ENCODE data around the gene CDK1. TPM values are rescaled to one million over a fixed set of nuclear protein-coding genes. Genes with fewer than 3 reads are reported as not detected.

CDK1 gene
- total RNA-seq, 1 experiment from 2014 or later: 129 TPM

DNA sequence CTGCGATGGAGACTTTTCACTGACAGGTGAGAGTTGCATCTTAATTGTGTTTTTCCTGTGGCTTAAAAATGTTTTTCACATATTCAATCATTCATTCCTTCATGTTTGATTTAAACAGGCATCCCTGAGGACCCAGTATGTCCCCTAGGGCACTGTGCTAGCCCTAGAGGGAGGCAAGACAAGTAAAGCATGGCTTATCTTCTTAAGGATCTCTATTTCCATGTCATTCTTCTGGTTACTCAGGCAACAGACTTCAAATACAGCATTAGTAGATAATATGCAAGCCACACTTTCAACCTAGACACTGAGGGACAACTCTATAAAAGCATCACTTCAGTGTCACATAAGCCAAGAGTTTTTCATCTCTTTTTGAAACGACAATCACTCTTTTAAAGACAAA lies 29.2 kb downstream of the CDK1 start:
- no peaks in the 10 kb centered on the region for H3K4me1 ChIP-seq (ENCODE audit: low read length)
- H3K27me3 ChIP-seq (ENCODE audit: low read length): no peaks in the 10 kb centered on the region
- H3K9ac ChIP-seq (ENCODE audit: low read length): no peak overlapping the region
- no peak overlapping the region for H2AFZ ChIP-seq (ENCODE audit: low read length)
- DNase-seq: no peak
- H3K4me2 ChIP-seq (ENCODE audit: low read depth, low read length, poor library complexity, severe bottlenecking): no peak overlapping the region
- H3K9me2 ChIP-seq (replicated peaks; ENCODE audit: insufficient read depth, low read length): no peaks in the 10 kb centered on the region
- H3K79me2 ChIP-seq (ENCODE audit: low read length): no peaks in the 10 kb centered on the region
- no peaks in the 10 kb centered on the region for H3K36me3 ChIP-seq (ENCODE audit: insufficient read depth, low read length)
- no peaks in the 10 kb centered on the region for H3K9me3 ChIP-seq (ENCODE audit: low read length)
- H3K4me3 ChIP-seq (ENCODE audit: low read length): no peak overlapping the region
- H3K27ac ChIP-seq (ENCODE audit: low read length): no peak overlapping the region
- H4K20me1 ChIP-seq (ENCODE audit: insufficient read depth, low read depth, low read length): no peaks in the 10 kb centered on the region

DNA sequence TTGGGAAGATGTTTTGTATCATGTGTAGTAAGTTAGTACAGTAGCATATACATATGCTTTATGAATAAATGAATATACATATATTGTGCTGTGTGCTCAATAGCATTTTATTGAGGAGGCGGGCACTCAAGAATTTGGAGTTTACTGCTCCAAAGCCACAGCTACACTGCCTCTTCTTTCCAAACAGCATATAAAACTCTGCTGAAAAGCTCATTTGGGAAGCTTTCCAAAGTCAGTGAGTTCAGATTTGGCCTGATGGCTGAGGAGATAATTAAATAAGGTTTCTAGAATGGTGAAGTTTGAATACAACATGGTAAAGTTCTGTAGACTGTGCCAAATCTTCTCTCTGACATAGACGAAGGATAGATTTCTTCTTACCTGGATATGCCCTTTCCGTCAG lies 29.8 kb downstream of the CDK1 start:
- H3K4me3 ChIP-seq (ENCODE audit: low read length): no peak overlapping the region
- H3K4me2 ChIP-seq (ENCODE audit: low read depth, low read length, poor library complexity, severe bottlenecking): no peak overlapping the region
- DNase-seq: no peak
- no peaks in the 10 kb centered on the region for H3K36me3 ChIP-seq (ENCODE audit: insufficient read depth, low read length)
- H3K4me1 ChIP-seq (ENCODE audit: low read length): no peaks in the 10 kb centered on the region
- H3K9me2 ChIP-seq (replicated peaks; ENCODE audit: insufficient read depth, low read length): no peaks in the 10 kb centered on the region
- no peak overlapping the region for H3K9ac ChIP-seq (ENCODE audit: low read length)
- no peak overlapping the region for H3K27ac ChIP-seq (ENCODE audit: low read length)
- no peak overlapping the region for H2AFZ ChIP-seq (ENCODE audit: low read length)
- no peaks in the 10 kb centered on the region for H3K27me3 ChIP-seq (ENCODE audit: low read length)
- no peaks in the 10 kb centered on the region for H3K9me3 ChIP-seq (ENCODE audit: low read length)
- no peaks in the 10 kb centered on the region for H4K20me1 ChIP-seq (ENCODE audit: insufficient read depth, low read depth, low read length)
- H3K79me2 ChIP-seq (ENCODE audit: low read length): no peaks in the 10 kb centered on the region

DNA sequence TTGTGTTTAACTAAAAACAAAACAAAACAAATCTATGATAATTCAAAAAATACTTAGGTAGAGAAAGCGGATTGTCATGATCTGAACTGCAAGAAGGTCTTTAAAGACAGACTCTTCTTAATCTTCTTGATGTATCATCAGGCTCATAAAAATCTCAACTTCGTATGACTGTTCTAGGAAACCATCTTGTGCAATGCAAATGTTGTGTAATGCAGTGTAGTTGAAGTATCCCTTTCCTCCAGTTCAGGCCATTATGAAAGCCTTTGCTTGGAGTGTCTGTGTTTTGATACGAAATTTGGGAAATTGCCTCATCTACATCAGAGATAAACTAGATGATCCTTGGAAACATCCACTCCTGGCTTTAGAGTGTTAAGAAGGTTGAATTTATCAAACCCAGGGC lies 30.9 kb downstream of the CDK1 start:
- no peak overlapping the region for H3K9ac ChIP-seq (ENCODE audit: low read length)
- H3K36me3 ChIP-seq (ENCODE audit: insufficient read depth, low read length): no peaks in the 10 kb centered on the region
- H3K4me2 ChIP-seq (ENCODE audit: low read depth, low read length, poor library complexity, severe bottlenecking): no peak overlapping the region
- no peaks in the 10 kb centered on the region for H3K27me3 ChIP-seq (ENCODE audit: low read length)
- no peak overlapping the region for H2AFZ ChIP-seq (ENCODE audit: low read length)
- no peaks in the 10 kb centered on the region for H3K4me1 ChIP-seq (ENCODE audit: low read length)
- no peaks in the 10 kb centered on the region for H3K79me2 ChIP-seq (ENCODE audit: low read length)
- no peaks in the 10 kb centered on the region for H3K9me2 ChIP-seq (replicated peaks; ENCODE audit: insufficient read depth, low read length)
- H3K4me3 ChIP-seq (ENCODE audit: low read length): no peak overlapping the region
- no peak overlapping the region for H3K27ac ChIP-seq (ENCODE audit: low read length)
- no peaks in the 10 kb centered on the region for H4K20me1 ChIP-seq (ENCODE audit: insufficient read depth, low read depth, low read length)
- H3K9me3 ChIP-seq (ENCODE audit: low read length): no peaks in the 10 kb centered on the region
- DNase-seq: no peak

DNA sequence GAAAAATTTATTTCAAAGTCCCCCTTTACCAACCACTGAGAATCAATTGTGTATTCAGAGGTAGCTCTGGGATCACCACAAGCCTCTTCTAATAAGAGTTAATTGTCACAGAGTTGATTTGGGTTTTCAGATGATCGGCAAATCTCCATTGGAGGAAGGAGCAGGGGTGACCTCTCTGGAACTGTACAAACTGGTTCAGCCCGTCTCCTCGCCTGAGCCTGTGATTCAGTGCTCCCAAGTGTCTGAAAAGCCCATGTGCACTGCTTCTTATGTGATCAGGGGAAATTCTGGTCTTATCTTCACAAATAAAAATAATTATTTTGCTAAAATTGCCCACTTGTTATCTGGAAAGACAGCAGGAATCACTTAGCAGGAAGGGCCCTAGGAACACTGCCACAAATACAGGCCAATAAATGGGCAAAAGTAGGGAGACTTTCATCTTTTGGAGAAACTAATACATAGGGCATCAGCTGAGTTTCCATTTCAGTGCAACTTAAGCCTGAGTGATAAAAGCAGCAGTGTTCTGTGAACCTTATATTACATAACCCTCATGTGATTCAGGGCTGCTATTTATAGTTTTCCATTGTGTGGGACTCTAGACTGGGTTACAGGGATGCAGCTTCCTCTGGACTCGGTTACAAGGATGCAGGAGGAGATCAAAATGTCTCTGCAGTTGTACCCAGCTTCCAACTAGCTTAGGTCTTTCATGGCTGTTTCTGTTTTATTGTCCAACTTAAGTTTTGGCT lies 32.3 kb downstream of the CDK1 start:
- Histone ChIP-seq H3K9me2 (replicated peaks; ENCODE audit: insufficient read depth, low read length) (no peaks in the 10 kb centered on the region), H3K79me2 (ENCODE audit: low read length) (no peaks in the 10 kb centered on the region), H3K4me3 (ENCODE audit: low read length) (no peak overlapping the region), H4K20me1 (ENCODE audit: insufficient read depth, low read depth, low read length) (no peaks in the 10 kb centered on the region), H3K27me3 (ENCODE audit: low read length) (no peaks in the 10 kb centered on the region), H3K4me1 (ENCODE audit: low read length) (no peaks in the 10 kb centered on the region), H2AFZ (ENCODE audit: low read length) (no peak overlapping the region), H3K9me3 (ENCODE audit: low read length) (no peaks in the 10 kb centered on the region), H3K27ac (ENCODE audit: low read length) (no peak overlapping the region), H3K9ac (ENCODE audit: low read length) (no peak overlapping the region), H3K36me3 (ENCODE audit: insufficient read depth, low read length) (no peaks in the 10 kb centered on the region), H3K4me2 (ENCODE audit: low read depth, low read length, poor library complexity, severe bottlenecking) (no peak overlapping the region)
- DNase-seq: no peak

DNA sequence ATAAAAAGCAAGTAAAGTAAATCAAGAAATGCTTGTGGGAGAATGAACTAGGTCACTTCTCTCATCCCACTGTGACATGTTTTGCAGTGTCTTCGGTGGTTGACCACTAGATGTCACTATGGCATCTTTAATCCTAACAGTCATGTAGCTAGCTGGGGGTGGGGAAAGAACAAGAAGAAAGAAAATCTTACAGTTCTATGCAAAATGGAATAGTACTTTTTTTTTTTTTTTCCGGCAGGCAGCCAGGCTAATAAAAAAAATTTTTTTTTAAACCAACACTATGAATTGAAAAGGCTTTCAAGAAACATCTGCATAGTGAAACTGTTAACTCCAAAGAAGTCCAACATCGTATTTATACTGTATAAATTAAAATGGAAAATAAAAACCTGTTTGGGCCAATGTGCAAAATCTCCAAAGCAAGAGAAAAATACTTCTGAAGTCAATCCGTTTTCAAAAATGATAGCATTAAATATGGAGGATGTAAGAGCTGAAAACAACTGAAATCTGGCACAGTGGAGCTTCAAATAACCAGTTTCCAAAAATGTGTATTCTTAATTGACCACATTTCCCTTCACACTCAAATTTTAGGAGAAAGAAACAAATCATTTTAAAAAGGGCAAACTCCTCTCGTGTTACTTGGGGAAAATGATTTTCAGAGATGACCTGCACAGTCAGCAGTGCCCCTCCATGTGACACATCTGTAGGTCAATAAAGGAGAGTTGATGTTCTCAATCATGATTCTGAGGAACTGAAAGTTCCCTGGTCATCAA lies 38.5 kb downstream of the CDK1 start:
- H3K4me2 ChIP-seq (ENCODE audit: low read depth, low read length, poor library complexity, severe bottlenecking): peak overlapping the region; percentile 6
- H3K4me3 ChIP-seq (ENCODE audit: low read length): no peak overlapping the region
- H3K9me2 ChIP-seq (replicated peaks; ENCODE audit: insufficient read depth, low read length): no peaks in the 10 kb centered on the region
- no peaks in the 10 kb centered on the region for H3K79me2 ChIP-seq (ENCODE audit: low read length)
- H3K27ac ChIP-seq (ENCODE audit: low read length): no peak overlapping the region
- H3K27me3 ChIP-seq (ENCODE audit: low read length): no peaks in the 10 kb centered on the region
- no peak overlapping the region for H2AFZ ChIP-seq (ENCODE audit: low read length)
- no peaks in the 10 kb centered on the region for H4K20me1 ChIP-seq (ENCODE audit: insufficient read depth, low read depth, low read length)
- peak; percentile 85 for DNase-seq
- peaks cover 4% of the 10 kb centered on the region for H3K4me1 ChIP-seq (ENCODE audit: low read length)
- H3K9ac ChIP-seq (ENCODE audit: low read length): no peak overlapping the region
- no peaks in the 10 kb centered on the region for H3K36me3 ChIP-seq (ENCODE audit: insufficient read depth, low read length)
- H3K9me3 ChIP-seq (ENCODE audit: low read length): no peaks in the 10 kb centered on the region

DNA sequence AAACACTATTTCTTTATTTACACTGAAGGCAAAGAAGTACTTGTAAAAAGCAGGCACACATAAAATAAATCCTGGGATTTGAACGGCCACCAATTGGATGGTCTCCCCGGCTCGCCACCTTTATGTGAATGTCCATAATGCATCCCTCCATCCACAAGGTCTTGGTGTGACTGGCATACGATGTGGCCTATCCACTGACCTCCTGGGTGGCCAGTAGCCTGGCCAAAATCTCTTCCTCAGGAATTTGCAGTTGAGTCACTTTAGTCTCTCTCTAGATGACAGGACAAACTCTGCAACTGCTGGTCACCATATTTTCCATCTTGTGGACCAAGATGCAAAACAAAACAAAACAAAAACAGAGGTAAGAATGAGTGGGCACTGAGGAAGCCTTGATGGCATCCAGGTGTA lies 39.1 kb downstream of the CDK1 start:
- Histone ChIP-seq H3K79me2 (ENCODE audit: low read length) (no peaks in the 10 kb centered on the region), H3K9ac (ENCODE audit: low read length) (no peak overlapping the region), H3K4me2 (ENCODE audit: low read depth, low read length, poor library complexity, severe bottlenecking) (no peak overlapping the region), H3K27ac (ENCODE audit: low read length) (no peak overlapping the region), H2AFZ (ENCODE audit: low read length) (no peak overlapping the region), H3K9me2 (replicated peaks; ENCODE audit: insufficient read depth, low read length) (no peaks in the 10 kb centered on the region), H3K27me3 (ENCODE audit: low read length) (no peaks in the 10 kb centered on the region), H3K4me3 (ENCODE audit: low read length) (no peak overlapping the region), H3K36me3 (ENCODE audit: insufficient read depth, low read length) (no peaks in the 10 kb centered on the region), H4K20me1 (ENCODE audit: insufficient read depth, low read depth, low read length) (no peaks in the 10 kb centered on the region), H3K9me3 (ENCODE audit: low read length) (no peaks in the 10 kb centered on the region), H3K4me1 (ENCODE audit: low read length) (peaks cover 4% of the 10 kb centered on the region)
- no peak for DNase-seq

DNA sequence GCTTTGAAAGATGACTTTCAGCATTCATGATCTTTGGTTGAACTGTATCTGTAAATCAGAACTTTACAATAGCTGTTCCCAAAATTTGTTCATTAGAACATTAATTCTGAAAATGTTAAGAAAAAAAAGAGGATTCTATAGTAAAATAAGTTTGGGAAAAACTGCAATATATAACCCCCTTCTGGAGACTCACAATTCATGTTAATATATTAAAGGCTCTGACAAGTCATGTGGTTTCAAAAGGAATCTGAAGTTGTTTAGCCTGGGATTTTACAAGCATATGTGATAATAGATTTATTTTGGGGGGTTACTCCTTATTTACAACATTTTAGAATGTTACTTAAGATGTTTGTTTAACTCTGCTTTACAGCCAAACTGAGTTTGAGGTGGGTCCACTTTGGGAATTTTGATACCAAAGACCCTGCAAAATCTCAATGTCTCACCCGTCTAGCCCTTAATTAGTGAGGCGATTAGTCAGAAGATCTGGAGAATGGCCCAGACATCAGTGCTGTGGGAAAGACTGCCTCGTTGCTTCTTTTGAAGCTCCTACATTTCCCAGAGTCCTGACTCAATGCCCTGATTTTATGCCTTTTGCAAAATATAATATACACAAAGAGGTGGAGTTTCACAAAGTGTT lies 40.0 kb downstream of the CDK1 start:
- no peak overlapping the region for H3K27ac ChIP-seq (ENCODE audit: low read length)
- H3K4me3 ChIP-seq (ENCODE audit: low read length): no peak overlapping the region
- H3K79me2 ChIP-seq (ENCODE audit: low read length): no peaks in the 10 kb centered on the region
- H3K27me3 ChIP-seq (ENCODE audit: low read length): no peaks in the 10 kb centered on the region
- no peaks in the 10 kb centered on the region for H3K36me3 ChIP-seq (ENCODE audit: insufficient read depth, low read length)
- no peaks in the 10 kb centered on the region for H3K9me3 ChIP-seq (ENCODE audit: low read length)
- H2AFZ ChIP-seq (ENCODE audit: low read length): no peak overlapping the region
- no peaks in the 10 kb centered on the region for H4K20me1 ChIP-seq (ENCODE audit: insufficient read depth, low read depth, low read length)
- H3K9ac ChIP-seq (ENCODE audit: low read length): no peak overlapping the region
- H3K9me2 ChIP-seq (replicated peaks; ENCODE audit: insufficient read depth, low read length): no peaks in the 10 kb centered on the region
- no peak for DNase-seq
- peaks cover 4% of the 10 kb centered on the region for H3K4me1 ChIP-seq (ENCODE audit: low read length)
- H3K4me2 ChIP-seq (ENCODE audit: low read depth, low read length, poor library complexity, severe bottlenecking): no peak overlapping the region

DNA sequence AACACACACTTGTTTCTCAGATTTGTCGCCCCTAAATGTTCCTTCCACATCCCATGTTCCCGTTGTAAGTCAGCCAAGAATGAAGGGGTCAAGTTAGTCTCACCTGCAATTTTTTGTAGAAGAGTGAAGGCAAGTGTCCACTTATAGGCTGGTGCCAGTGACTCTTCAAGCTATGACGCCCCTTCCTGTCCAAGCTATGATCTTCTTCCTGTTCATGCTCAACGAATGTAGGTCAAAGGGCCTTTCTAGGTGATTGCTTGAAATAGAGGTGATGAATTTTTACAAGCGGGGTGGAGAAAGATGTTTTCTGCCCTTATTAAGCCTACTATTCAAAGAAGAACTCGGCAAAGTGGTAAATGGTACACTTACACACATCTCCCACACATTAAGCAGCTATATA lies 41.0 kb downstream of the CDK1 start:
- no peaks in the 10 kb centered on the region for H3K9me2 ChIP-seq (replicated peaks; ENCODE audit: insufficient read depth, low read length)
- H3K9ac ChIP-seq (ENCODE audit: low read length): no peak overlapping the region
- no peak for DNase-seq
- no peaks in the 10 kb centered on the region for H3K27me3 ChIP-seq (ENCODE audit: low read length)
- no peaks in the 10 kb centered on the region for H3K9me3 ChIP-seq (ENCODE audit: low read length)
- no peaks in the 10 kb centered on the region for H4K20me1 ChIP-seq (ENCODE audit: insufficient read depth, low read depth, low read length)
- no peak overlapping the region for H3K4me3 ChIP-seq (ENCODE audit: low read length)
- no peaks in the 10 kb centered on the region for H3K36me3 ChIP-seq (ENCODE audit: insufficient read depth, low read length)
- H2AFZ ChIP-seq (ENCODE audit: low read length): no peak overlapping the region
- H3K4me1 ChIP-seq (ENCODE audit: low read length): peaks cover 4% of the 10 kb centered on the region
- no peaks in the 10 kb centered on the region for H3K79me2 ChIP-seq (ENCODE audit: low read length)
- H3K27ac ChIP-seq (ENCODE audit: low read length): no peak overlapping the region
- H3K4me2 ChIP-seq (ENCODE audit: low read depth, low read length, poor library complexity, severe bottlenecking): no peak overlapping the region
